ENCODE data around the gene CD101.

Gene CD101

DNA sequence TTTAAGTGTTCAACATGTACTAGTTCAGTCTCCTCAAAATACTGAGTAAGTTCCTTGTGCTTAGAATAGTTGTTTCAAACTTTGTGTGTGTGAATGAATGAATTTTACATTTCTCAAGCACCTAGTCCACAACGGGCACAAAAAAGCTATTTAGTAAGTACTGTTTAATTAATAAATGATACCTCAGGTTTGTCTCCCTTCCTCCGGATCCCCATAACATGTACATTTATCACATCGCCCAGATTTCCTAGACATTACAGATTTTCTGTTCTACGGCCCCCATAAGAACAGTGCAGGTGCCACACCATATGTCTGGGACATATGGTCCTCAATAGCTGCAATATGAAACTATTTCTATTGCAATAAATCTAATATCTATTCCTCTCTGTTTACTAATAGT is 57.2 kb downstream of the CD101 start:
- TF ChIP-seq, protein P1, sequence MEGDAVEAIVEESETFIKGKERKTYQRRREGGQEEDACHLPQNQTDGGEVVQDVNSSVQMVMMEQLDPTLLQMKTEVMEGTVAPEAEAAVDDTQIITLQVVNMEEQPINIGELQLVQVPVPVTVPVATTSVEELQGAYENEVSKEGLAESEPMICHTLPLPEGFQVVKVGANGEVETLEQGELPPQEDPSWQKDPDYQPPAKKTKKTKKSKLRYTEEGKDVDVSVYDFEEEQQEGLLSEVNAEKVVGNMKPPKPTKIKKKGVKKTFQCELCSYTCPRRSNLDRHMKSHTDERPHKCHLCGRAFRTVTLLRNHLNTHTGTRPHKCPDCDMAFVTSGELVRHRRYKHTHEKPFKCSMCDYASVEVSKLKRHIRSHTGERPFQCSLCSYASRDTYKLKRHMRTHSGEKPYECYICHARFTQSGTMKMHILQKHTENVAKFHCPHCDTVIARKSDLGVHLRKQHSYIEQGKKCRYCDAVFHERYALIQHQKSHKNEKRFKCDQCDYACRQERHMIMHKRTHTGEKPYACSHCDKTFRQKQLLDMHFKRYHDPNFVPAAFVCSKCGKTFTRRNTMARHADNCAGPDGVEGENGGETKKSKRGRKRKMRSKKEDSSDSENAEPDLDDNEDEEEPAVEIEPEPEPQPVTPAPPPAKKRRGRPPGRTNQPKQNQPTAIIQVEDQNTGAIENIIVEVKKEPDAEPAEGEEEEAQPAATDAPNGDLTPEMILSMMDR (IDR thresholded peaks at IDR 0.05): no peak
- intact Hi-C loops (cut with DNase I; ENCODE audit: low total_unique reads): loop anchor here (1.0 to 10.0 kb wide), 3 partner anchors 19 to 554 kb away; partner anchors contain the start of gene CD58
- no peak for DNase-seq
- H3K27ac ChIP-seq: no peak overlapping the region
- no peaks in the 10 kb centered on the region for H3K36me3 ChIP-seq
- no peaks in the 10 kb centered on the region for H3K27me3 ChIP-seq
- H3K9me3 ChIP-seq: no peaks in the 10 kb centered on the region
- no peak overlapping the region for H3K4me3 ChIP-seq
- H3K4me1 ChIP-seq: peaks cover 0 to 13% (median 10%) of the 10 kb centered on the region in 4 donors

DNA sequence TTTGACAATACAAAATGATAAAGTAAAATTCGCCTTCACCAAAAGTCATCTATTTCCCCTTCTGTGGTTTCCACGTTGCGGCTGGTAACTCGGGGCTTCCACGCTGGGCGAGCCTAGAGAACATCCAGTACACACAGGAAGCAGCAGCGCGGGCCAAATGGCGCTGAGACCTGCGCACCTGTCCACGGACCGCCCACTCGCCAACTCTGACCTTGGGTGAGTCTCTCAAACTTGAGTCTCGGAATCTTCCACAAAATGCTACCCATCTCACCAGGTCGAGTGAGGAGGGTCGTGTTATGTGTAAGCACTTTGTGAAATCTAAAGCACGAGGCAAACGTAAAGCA is 57.7 kb downstream of the CD101 start:
- no peaks in the 10 kb centered on the region for H3K27me3 ChIP-seq
- H3K4me1 ChIP-seq: peaks cover 0 to 13% (median 10%) of the 10 kb centered on the region in 4 donors
- peak overlapping the region; percentile 77 to 89 for H3K4me3 ChIP-seq
- TF ChIP-seq, protein P1 (IDR thresholded peaks at IDR 0.05): no peak
- peak overlapping the region; percentile 81 to 85 for H3K27ac ChIP-seq
- no peaks in the 10 kb centered on the region for H3K36me3 ChIP-seq
- peak; percentile 39 to 66 for DNase-seq
- intact Hi-C loops (cut with DNase I; ENCODE audit: low total_unique reads): loop anchor here (1.0 to 10.0 kb wide), 3 partner anchors 19 to 555 kb away; partner anchors contain the start of gene CD58
- no peaks in the 10 kb centered on the region for H3K9me3 ChIP-seq

DNA sequence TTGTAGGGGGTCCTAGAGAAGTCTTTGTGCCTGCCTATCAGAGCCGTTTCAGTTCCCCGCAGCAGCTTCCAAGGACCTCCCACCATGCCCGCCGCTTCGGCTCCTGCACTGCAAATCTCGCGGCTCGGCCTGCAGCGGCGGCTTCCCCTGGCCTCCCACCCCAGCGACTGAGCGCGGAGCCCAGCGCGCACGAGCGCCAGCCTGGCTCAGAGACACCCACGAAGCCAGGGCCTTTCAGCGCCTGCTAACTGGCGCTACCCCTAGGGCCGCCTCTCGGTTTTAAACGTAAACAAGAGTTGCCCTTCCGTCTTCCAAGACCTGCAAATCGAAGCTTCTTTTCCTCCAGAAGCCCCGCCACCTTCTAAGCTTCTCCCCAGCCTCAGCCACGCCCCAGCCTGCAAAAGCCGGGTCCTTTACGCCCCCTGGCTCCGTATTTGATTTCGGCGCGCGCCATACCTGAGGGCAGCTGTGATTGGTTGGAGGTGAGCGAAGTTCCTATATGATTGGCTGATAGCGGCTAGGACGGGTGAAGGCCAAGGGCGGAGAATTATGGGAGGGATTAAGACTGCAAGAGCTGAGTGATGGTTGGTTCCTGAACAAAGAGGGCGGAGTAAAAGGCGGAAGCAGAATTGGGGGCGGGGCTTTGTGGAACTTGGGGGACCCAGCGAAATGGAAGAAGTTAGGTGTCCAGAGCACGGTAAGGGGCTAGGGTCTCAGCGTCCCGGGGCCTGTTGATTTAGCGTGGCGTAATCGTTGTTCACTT is 58.3 kb downstream of the CD101 start, which contains the start of gene TTF2:
TSS of gene TTF2 (plus strand) at position 649 of the 763 bp plus-strand sequence. CDS start at position 670, 21 bp downstream.
- intact Hi-C loops (cut with DNase I; ENCODE audit: low total_unique reads): loop anchor here (1.0 to 10.0 kb wide), 4 partner anchors 18 to 555 kb away; partner anchors contain the start of genes CD58 and TRIM45
- TF ChIP-seq, protein P1 (IDR thresholded peaks at IDR 0.05): peak in 1 of 2 experiments; percentile 26
- H3K4me3 ChIP-seq: peak within 1 kb of the TSS; percentile 77 to 89
- H3K27me3 ChIP-seq: no peaks in the 10 kb centered on the region
- H3K4me1 ChIP-seq: peaks cover 0 to 13% (median 10%) of the 10 kb centered on the region in 4 donors
- peak within 1 kb of the TSS; percentile 81 to 85 for H3K27ac ChIP-seq
- peak; percentile 95 for DNase-seq
- H3K36me3 ChIP-seq: no peaks in the 10 kb centered on the region
- H3K9me3 ChIP-seq: no peaks in the 10 kb centered on the region

DNA sequence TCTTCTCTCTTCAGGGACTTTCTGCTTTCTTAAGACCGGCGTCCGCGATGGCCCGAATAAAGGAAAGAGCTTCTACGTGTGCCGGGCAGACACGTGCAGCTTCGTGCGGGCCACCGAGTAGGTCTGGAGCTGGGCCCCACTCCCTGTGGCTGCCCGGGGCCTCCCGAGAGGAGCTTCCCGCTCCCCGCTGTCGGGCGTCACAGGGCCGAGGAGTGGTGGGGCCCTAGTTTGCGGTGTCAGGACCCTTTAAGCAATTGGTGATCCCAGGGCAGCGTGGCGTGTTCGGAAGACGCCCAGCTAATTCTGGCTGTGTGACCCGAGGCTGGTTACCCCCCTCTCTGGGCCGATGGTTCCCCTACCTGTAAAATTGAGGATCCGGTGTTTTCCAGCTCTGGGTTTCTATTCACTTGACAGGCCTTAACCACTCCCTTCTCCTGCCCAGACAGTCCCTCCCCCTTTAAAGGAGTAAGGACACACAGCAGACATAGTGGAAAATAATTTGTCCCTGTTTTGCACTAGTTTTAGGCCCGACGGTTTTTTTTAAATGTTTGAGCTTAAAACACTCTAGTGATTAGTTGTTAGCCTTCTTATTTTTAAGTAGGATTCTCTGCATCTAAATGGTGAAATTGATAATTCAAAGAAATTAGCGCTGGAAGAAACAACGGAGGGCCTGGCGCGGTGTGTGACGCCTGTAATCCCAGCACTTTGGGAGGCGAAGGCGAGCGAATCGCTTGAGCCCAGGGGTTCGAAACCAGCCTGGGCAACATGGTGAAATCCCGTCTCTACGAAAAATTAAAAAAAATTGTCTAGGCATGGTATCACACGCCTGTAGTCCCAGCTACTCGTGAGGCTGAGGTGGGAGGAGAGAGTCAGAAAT is 59.1 kb downstream of the CD101 start:
- H3K4me1 ChIP-seq: peaks cover 0 to 13% (median 10%) of the 10 kb centered on the region in 4 donors
- intact Hi-C loops (cut with DNase I; ENCODE audit: low total_unique reads): loop anchor here (2.0 kb wide), 1 partner anchor 60 kb away; the partner anchor contains the start of gene TRIM45

DNA sequence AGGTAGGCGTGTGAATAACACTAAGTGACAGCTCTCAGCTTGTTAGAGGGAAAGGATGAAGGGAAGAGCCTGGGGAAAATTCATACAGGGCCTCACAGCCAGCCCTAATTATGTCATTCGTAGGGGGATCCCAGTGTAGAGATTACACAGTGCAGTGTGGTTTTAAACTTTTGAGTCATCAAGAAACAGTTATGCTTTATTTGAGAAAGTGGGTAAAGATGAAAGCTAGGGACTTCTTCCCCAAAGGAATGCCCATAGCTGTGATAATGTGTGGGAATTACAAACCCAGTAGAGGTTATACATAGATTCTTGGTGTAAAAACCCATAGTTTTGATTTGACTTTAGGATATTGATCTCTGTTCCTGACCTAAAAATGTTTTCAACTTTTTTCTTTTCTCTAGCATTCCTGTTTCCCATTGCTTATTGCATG is 60.4 kb downstream of the CD101 start:
- Histone ChIP-seq H3K9me3 (no peaks in the 10 kb centered on the region), H3K4me3 (no peak overlapping the region), H3K27me3 (no peaks in the 10 kb centered on the region), H3K36me3 (no peaks in the 10 kb centered on the region), H3K4me1 (peaks cover 0 to 13% (median 10%) of the 10 kb centered on the region in 4 donors), H3K27ac (no peak overlapping the region)
- DNase-seq: no peak
- TF ChIP-seq, protein P1 (IDR thresholded peaks at IDR 0.05): no peak
- intact Hi-C loops (cut with DNase I; ENCODE audit: low total_unique reads): loop anchor here (2.0 kb wide), 1 partner anchor 59 kb away; the partner anchor contains the start of gene TRIM45

More for the DNA sequence above, 59.1 kb downstream of the CD101 start:
- Histone ChIP-seq H3K27ac (peak overlapping the region; percentile 81 to 85), H3K4me3 (peak overlapping the region; percentile 77 to 89), H3K27me3 (no peaks in the 10 kb centered on the region), H3K36me3 (no peaks in the 10 kb centered on the region), H3K9me3 (no peaks in the 10 kb centered on the region)
- no peak for DNase-seq
- TF ChIP-seq, protein P1 (IDR thresholded peaks at IDR 0.05): no peak
